Measurements from ENCODE around the gene ANAPC10. TPM values are rescaled to one million over a fixed set of nuclear protein-coding genes. Genes with fewer than 3 reads are reported as not detected.

ANAPC10 gene
- total and polyA plus RNA-seq, 2 donors (not counting 1 experiment from before 2014, with no cell fraction given) = 28.1 to 29.7 TPM

GRCh38 chr4:145043306-145043705 lies 54.7 kb downstream of the ANAPC10 start:
- no peak overlapping the region for H3K27ac ChIP-seq (ENCODE audit: insufficient read depth, low read length)
- no peaks in the 10 kb centered on the region for H3K27me3 ChIP-seq (ENCODE audit: control insufficient read depth, insufficient read depth, low read length)
- H3K9me3 ChIP-seq (ENCODE audit: control insufficient read depth, insufficient read depth, low read depth, low read length) = no peaks in the 10 kb centered on the region
- no peaks in the 10 kb centered on the region for H3K4me1 ChIP-seq (ENCODE audit: control insufficient read depth, extremely low read depth, insufficient read depth, low read length)
- H3K36me3 ChIP-seq (ENCODE audit: control insufficient read depth, insufficient read depth, low read length) = no peaks in the 10 kb centered on the region
- H3K4me2 ChIP-seq (ENCODE audit: extremely low read depth, insufficient read depth, low read length) = no peak overlapping the region
- TF ChIP-seq, protein P1, sequence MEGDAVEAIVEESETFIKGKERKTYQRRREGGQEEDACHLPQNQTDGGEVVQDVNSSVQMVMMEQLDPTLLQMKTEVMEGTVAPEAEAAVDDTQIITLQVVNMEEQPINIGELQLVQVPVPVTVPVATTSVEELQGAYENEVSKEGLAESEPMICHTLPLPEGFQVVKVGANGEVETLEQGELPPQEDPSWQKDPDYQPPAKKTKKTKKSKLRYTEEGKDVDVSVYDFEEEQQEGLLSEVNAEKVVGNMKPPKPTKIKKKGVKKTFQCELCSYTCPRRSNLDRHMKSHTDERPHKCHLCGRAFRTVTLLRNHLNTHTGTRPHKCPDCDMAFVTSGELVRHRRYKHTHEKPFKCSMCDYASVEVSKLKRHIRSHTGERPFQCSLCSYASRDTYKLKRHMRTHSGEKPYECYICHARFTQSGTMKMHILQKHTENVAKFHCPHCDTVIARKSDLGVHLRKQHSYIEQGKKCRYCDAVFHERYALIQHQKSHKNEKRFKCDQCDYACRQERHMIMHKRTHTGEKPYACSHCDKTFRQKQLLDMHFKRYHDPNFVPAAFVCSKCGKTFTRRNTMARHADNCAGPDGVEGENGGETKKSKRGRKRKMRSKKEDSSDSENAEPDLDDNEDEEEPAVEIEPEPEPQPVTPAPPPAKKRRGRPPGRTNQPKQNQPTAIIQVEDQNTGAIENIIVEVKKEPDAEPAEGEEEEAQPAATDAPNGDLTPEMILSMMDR (conservative IDR thresholded peaks at IDR 0.05 in 1 of 2, IDR thresholded peaks at IDR 0.05 in 1 of 2; ENCODE audit: low read depth in 1 of 2, low read length in 2 of 2) = no peak
- TF ChIP-seq EZH2 (IDR thresholded peaks at IDR 0.05; ENCODE audit: low read length, missing control alignments) = no peak
- H3K4me3 ChIP-seq (replicated peaks in 1 of 4; ENCODE audit: control extremely low read depth in 1 of 4, insufficient read depth in 1 of 4, low read depth in 3 of 4, low read length in 4 of 4) = no peak overlapping the region
- no peaks in the 10 kb centered on the region for H4K20me1 ChIP-seq (ENCODE audit: control insufficient read depth, extremely low read depth, insufficient read depth, low read length)
- no peak overlapping the region for H3K9ac ChIP-seq (ENCODE audit: insufficient read depth, low read length)
- no peak overlapping the region for H2AFZ ChIP-seq (ENCODE audit: low read length)
- H3K79me2 ChIP-seq (ENCODE audit: control insufficient read depth, insufficient read depth, low read length) = no peaks in the 10 kb centered on the region
- peak in 1 of 2 donors; percentile 87 for DNase-seq (ENCODE audit: low read depth in 2 of 2)

GRCh38 chr4:145042601-145043285 lies 55.3 kb downstream of the ANAPC10 start:
- Histone ChIP-seq H3K9ac (ENCODE audit: insufficient read depth, low read length) (no peak overlapping the region), H3K4me2 (ENCODE audit: extremely low read depth, insufficient read depth, low read length) (no peak overlapping the region), H4K20me1 (ENCODE audit: control insufficient read depth, extremely low read depth, insufficient read depth, low read length) (no peaks in the 10 kb centered on the region), H3K27ac (ENCODE audit: insufficient read depth, low read length) (no peak overlapping the region), H3K4me3 (replicated peaks in 1 of 4; ENCODE audit: control extremely low read depth in 1 of 4, insufficient read depth in 1 of 4, low read depth in 3 of 4, low read length in 4 of 4) (no peak overlapping the region), H3K79me2 (ENCODE audit: control insufficient read depth, insufficient read depth, low read length) (no peaks in the 10 kb centered on the region), H3K27me3 (ENCODE audit: control insufficient read depth, insufficient read depth, low read length) (no peaks in the 10 kb centered on the region), H3K9me3 (ENCODE audit: control insufficient read depth, insufficient read depth, low read depth, low read length) (no peaks in the 10 kb centered on the region), H2AFZ (ENCODE audit: low read length) (no peak overlapping the region), H3K36me3 (ENCODE audit: control insufficient read depth, insufficient read depth, low read length) (no peaks in the 10 kb centered on the region), H3K4me1 (ENCODE audit: control insufficient read depth, extremely low read depth, insufficient read depth, low read length) (no peaks in the 10 kb centered on the region)
- DNase-seq (ENCODE audit: low read depth in 2 of 2) = peak in 1 of 2 donors; percentile 37
- TF ChIP-seq, protein P1 (conservative IDR thresholded peaks at IDR 0.05 in 1 of 2, IDR thresholded peaks at IDR 0.05 in 1 of 2; ENCODE audit: low read depth in 1 of 2, low read length in 2 of 2) = no peak

- no peak overlapping the region for H3K4me2 ChIP-seq (ENCODE audit: extremely low read depth, insufficient read depth, low read length)
- H4K20me1 ChIP-seq (ENCODE audit: control insufficient read depth, extremely low read depth, insufficient read depth, low read length) = no peaks in the 10 kb centered on the region
Observed at GRCh38 chr4:145041378-145041777, 56.6 kb downstream of the ANAPC10 start.

More at GRCh38 chr4:145041378-145041777, 56.6 kb downstream of the ANAPC10 start:
- no peak for TF ChIP-seq EZH2 (IDR thresholded peaks at IDR 0.05; ENCODE audit: low read length, missing control alignments)
- H3K4me3 ChIP-seq (replicated peaks in 1 of 4; ENCODE audit: control extremely low read depth in 1 of 4, insufficient read depth in 1 of 4, low read depth in 3 of 4, low read length in 4 of 4) = no peak overlapping the region
- no peaks in the 10 kb centered on the region for H3K36me3 ChIP-seq (ENCODE audit: control insufficient read depth, insufficient read depth, low read length)
- no peaks in the 10 kb centered on the region for H3K4me1 ChIP-seq (ENCODE audit: control insufficient read depth, extremely low read depth, insufficient read depth, low read length)
- no peak overlapping the region for H3K9ac ChIP-seq (ENCODE audit: insufficient read depth, low read length)
- no peak overlapping the region for H2AFZ ChIP-seq (ENCODE audit: low read length)
- H3K79me2 ChIP-seq (ENCODE audit: control insufficient read depth, insufficient read depth, low read length) = no peaks in the 10 kb centered on the region
- no peaks in the 10 kb centered on the region for H3K27me3 ChIP-seq (ENCODE audit: control insufficient read depth, insufficient read depth, low read length)
- H3K9me3 ChIP-seq (ENCODE audit: control insufficient read depth, insufficient read depth, low read depth, low read length) = no peaks in the 10 kb centered on the region
- H3K27ac ChIP-seq (ENCODE audit: insufficient read depth, low read length) = no peak overlapping the region
- DNase-seq (ENCODE audit: low read depth in 2 of 2) = no peak
